NCI-H82 treated with DMSO at 0.1 percent for 48 hours (cell line): ENCODE measurements around the gene CA5A.
A peak's percentile ranks its signal among the peaks of the same experiment; 100 is the strongest.

ENCODE experiments used
- DNase-seq: peaks from one replicate; lab custom pipeline; 2025; ENCODE audit not compliant: unreplicated experiment; lab: John Stamatoyannopoulos, UW

Gene CA5A

GRCh38 chr16:87964049-87964659, 27.8 kb upstream of the CA5A start:
- no peak for DNase-seq

- no peak for DNase-seq
Measured at GRCh38 chr16:87963400-87963799, 27.1 kb upstream of the CA5A start.

- peak; percentile 46 for DNase-seq
Measured at GRCh38 chr16:87961623-87962022, 25.3 kb upstream of the CA5A start.

GRCh38 chr16:87960852-87961251, 24.5 kb upstream of the CA5A start:
- DNase-seq: no peak

GRCh38 chr16:87960296-87960695, 24.0 kb upstream of the CA5A start:
- no peak for DNase-seq

GRCh38 chr16:87959391-87959990, 23.2 kb upstream of the CA5A start:
- no peak for DNase-seq

- peak; percentile 11 for DNase-seq
Measured at GRCh38 chr16:87958632-87959031, 22.3 kb upstream of the CA5A start.

- no peak for DNase-seq
Measured at GRCh38 chr16:87957296-87958094, 21.2 kb upstream of the CA5A start.

GRCh38 chr16:87956365-87957231, 20.3 kb upstream of the CA5A start:
- no peak for DNase-seq

- no peak for DNase-seq
Measured at GRCh38 chr16:87956098-87956364, 19.7 kb upstream of the CA5A start.

GRCh38 chr16:87955302-87956097, 19.2 kb upstream of the CA5A start:
- DNase-seq: no peak

- DNase-seq: no peak
Measured at GRCh38 chr16:87954826-87955225, 18.5 kb upstream of the CA5A start.

GRCh38 chr16:87954361-87954760, 18.0 kb upstream of the CA5A start:
- no peak for DNase-seq

- DNase-seq: no peak
Measured at GRCh38 chr16:87953308-87954215, 17.2 kb upstream of the CA5A start.

GRCh38 chr16:87952751-87953150, 16.4 kb upstream of the CA5A start:
- DNase-seq: no peak

GRCh38 chr16:87951552-87952538, 15.5 kb upstream of the CA5A start:
- DNase-seq: no peak

GRCh38 chr16:87950765-87951551, 14.6 kb upstream of the CA5A start, which contains the start of gene BANP:
Gene BANP (plus strand): TSS chr16:87951434. CDS start chr16:87975116, 23,682 bp downstream.
- peak; percentile 89 for DNase-seq
